Activated T-helper 1 cell treated with anti-CD3 and anti-CD28 coated beads, Interleukin-2, amount 50 U/mL, for 16 hours (primary cell): ENCODE measurements around the gene NCKAP5.

Experiments
- DNase-seq, 2 donors: peaks; one replicate each; pipeline ENCODE4 v3.0.0-alpha.2; 2020; ENCODE audit warnings: low read depth in 1 of 2, low spot score in 1 of 2

NCKAP5 gene

GRCh38 chr2:132690664-132691303 is 877.5 kb downstream of the NCKAP5 start:
- no peak for DNase-seq

GRCh38 chr2:132681766-132682165 is 886.5 kb downstream of the NCKAP5 start:
- no peak for DNase-seq

GRCh38 chr2:132680544-132680943 is 887.7 kb downstream of the NCKAP5 start:
- DNase-seq = no peak

- DNase-seq = no peak
Observed at GRCh38 chr2:132678483-132678882, 889.8 kb downstream of the NCKAP5 start.

- no peak for DNase-seq
Observed at GRCh38 chr2:132677661-132678060, 890.6 kb downstream of the NCKAP5 start.

GRCh38 chr2:132676999-132677398 is 891.3 kb downstream of the NCKAP5 start:
- no peak for DNase-seq

GRCh38 chr2:132671151-132671835 is 897.0 kb downstream of the NCKAP5 start:
- no peak for DNase-seq

- no peak for DNase-seq
Observed at GRCh38 chr2:132670496-132671150, 897.6 kb downstream of the NCKAP5 start.

GRCh38 chr2:132669908-132670495 is 898.3 kb downstream of the NCKAP5 start, which contains the start of gene LYPD1:
Gene LYPD1 (minus strand): TSS chr2:132670205. CDS start chr2:132669932, 273 bp downstream.
- DNase-seq = no peak

- no peak for DNase-seq
Observed at GRCh38 chr2:132668987-132669907, 899.0 kb downstream of the NCKAP5 start.

- DNase-seq = no peak
Observed at GRCh38 chr2:132668189-132668823, 900.0 kb downstream of the NCKAP5 start.

GRCh38 chr2:132667706-132668105 is 900.6 kb downstream of the NCKAP5 start:
- DNase-seq = no peak

- DNase-seq = no peak
Observed at GRCh38 chr2:132665401-132666140, 902.7 kb downstream of the NCKAP5 start.

GRCh38 chr2:132664096-132664495 is 904.2 kb downstream of the NCKAP5 start:
- DNase-seq = no peak

GRCh38 chr2:132662732-132663131 is 905.5 kb downstream of the NCKAP5 start:
- DNase-seq = no peak

- no peak for DNase-seq
Observed at GRCh38 chr2:132659331-132659730, 908.9 kb downstream of the NCKAP5 start.

- no peak for DNase-seq
Observed at GRCh38 chr2:132656266-132656975, 911.8 kb downstream of the NCKAP5 start.

- DNase-seq = no peak
Observed at GRCh38 chr2:132654968-132655367, 913.3 kb downstream of the NCKAP5 start.

GRCh38 chr2:132654335-132654734 is 913.9 kb downstream of the NCKAP5 start:
- no peak for DNase-seq
